GM06990 (cell line): Measurements from ENCODE around the gene NYNRIN.

Experiments used
- DNase-seq: peaks from one replicate; pipeline ENCODE4 v3.0.0-alpha.2; 2011; ENCODE audit not compliant: insufficient read length; ENCODE audit errors: extremely low read depth
- H3K27me3 ChIP-seq: replicated peaks from 2 replicates; pipeline ENCODE4 v1.6.0; 2011; ENCODE audit warnings: low read length; ENCODE audit not compliant: control insufficient read depth, insufficient read depth
- H3K36me3 ChIP-seq: 2 replicates; pipeline ENCODE4 v1.5.1; 2011; ENCODE audit warnings: low read length; ENCODE audit not compliant: control insufficient read depth, insufficient read depth
- H3K4me3 ChIP-seq: replicated peaks from 2 replicates; pipeline ENCODE4 v1.5.1; 2011; ENCODE audit warnings: low read depth, mild to moderate bottlenecking, control low read depth, low read length
- CTCF ChIP-seq: IDR thresholded peaks from 2 replicates; pipeline ENCODE4 v1.5.1; 2011; ENCODE audit warnings: low read length, control low read depth, mild to moderate bottlenecking, inconsistent platforms; ENCODE audit not compliant: insufficient read depth, poor library complexity, severe bottlenecking

Gene NYNRIN

DNA sequence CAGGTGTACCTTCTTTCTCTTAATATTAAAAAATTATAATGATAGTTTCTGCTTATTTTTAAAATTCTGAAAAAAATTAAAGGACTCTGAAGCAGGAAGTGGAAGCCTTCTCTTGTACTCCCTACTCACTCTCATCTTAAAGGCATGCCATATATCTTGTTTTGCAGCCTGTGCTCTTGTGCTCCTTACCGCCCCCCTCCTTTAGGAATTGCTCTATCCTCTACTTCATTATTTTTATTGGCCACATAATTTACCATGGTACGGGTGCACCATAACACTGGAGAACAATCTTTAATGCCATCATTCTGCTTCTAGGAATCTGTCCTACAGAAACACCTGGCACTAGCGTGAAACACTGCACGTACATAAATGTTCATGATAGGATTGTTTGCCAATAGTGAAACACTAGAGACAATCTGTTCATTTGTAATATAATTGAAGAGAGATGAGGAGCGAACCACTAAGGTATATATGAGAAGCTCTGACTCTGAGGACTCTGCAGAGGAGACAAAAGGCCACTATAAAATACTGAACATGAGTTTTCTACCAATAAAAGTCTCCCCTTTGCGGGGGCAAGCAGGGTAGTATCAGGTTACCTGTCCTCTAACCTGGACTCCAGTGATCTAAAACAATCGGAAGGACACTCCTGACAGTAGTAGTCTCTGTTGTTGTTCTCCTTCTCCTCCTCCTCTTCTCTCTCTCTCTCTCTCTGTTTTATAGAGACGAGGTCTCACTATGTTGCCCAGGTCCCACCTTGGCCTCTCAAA, 6.3 kb upstream of the NYNRIN start:
- H3K27me3 ChIP-seq: no peaks in the 10 kb centered on the region; the same call in 1 of the 2 replicates
- no peak for DNase-seq
- H3K36me3 ChIP-seq: no peaks in the 10 kb centered on the region
- TF ChIP-seq CTCF: no peak
- H3K4me3 ChIP-seq: no peak overlapping the region

GRCh38 chr14:24394275-24394674, 4.5 kb upstream of the NYNRIN start:
- no peak for TF ChIP-seq CTCF
- no peak overlapping the region for H3K4me3 ChIP-seq
- DNase-seq: no peak
- H3K36me3 ChIP-seq: no peaks in the 10 kb centered on the region
- H3K27me3 ChIP-seq: no peaks in the 10 kb centered on the region; the same call in none of the 2 replicates

DNA sequence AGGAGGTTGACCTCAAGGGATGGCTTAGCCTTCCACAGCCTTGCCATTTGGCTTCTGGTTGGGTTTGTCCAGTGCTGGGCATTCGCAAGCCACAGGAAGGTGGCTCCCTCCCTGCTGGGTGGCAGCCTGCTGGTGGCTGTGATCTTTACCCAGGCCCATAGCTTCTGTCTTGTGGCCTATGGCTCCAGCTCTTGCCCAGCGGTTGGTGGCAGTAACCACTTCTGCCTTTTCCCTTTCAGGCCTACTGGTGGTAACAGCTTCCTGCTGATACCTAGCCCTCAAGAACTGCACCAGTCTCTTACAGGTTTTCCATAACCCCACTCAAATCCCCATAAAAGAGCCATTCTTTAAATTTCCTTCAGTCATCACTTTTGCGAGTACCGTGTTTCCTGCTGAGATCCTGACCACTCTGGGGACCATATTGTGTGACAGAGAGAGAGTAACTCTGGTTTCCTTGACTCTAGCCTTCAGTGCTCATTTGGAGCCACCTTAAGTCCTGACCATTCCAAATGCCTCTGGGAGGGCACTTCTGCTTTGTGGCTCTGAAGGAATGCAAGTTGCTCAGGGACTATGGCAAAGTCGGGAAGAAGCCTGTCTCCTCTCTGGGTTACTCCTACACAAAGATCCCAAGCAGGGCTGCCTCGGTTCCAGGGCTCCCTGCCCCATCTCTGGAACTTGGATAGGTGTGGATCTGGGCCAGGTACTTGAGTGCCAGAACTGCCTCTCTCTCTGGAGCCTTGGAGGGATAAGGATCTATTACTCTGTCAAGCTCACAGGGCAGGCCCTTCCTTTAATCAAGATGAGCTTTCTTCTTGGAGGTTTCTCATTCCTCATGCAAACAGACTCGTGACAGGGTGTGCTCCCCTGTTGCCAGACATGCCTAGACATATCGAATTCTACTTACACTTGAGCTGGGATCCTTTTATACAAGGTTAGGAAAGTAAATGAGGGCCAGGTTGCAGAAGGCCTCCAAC, 2.9 kb upstream of the NYNRIN start:
- no peak for DNase-seq
- Histone ChIP-seq H3K36me3 (no peaks in the 10 kb centered on the region), H3K27me3 (peaks cover 1% of the 10 kb centered on the region), H3K4me3 (no peak overlapping the region)
- no peak for TF ChIP-seq CTCF

- H3K27me3 ChIP-seq: peaks cover 1% of the 10 kb centered on the region
- H3K4me3 ChIP-seq: no peak overlapping the region
- no peaks in the 10 kb centered on the region for H3K36me3 ChIP-seq
- no peak for TF ChIP-seq CTCF
- DNase-seq: no peak
These were observed 1.0 kb upstream of the NYNRIN start for GRCh38 chr14:24397639-24398292.

DNA sequence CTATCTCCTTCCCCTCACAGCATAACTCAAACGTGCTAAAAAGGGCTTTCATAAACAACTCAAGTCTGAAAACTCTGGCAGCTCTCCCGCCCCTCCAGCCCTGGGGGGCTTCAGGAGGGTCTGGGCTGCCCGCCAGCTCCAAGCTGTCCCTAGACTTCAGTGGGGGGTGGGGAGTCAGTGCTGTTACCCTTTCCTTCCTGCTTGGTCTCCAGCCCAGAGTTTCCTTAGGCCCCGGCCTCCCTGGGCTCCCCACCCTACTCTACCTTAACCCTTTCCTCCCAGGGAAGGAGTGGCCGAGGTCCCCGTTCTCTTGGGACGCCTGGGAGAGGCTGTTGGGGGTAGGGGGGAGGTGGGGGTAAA, 530 bp upstream of the NYNRIN start:
- DNase-seq: no peak
- Histone ChIP-seq H3K27me3 (peaks cover 1% of the 10 kb centered on the region), H3K4me3 (no peak overlapping the region), H3K36me3 (no peaks in the 10 kb centered on the region)
- no peak for TF ChIP-seq CTCF
